Activated CD4-positive, alpha-beta T cell treated with anti-CD3 and anti-CD28 coated beads for 4 hours (primary cell): ENCODE data around the gene STRADB.
"Not testable (repeated sequence)": the region's sequence is repeated elsewhere in the genome, so short reads cannot be mapped to it uniquely, and the experiment has no call there.

Experiments
- DNase-seq, 2 donors: peaks; one replicate each; pipeline ENCODE4 v3.0.0-alpha.2; 2020

The STRADB gene

GRCh38 chr2:201470821-201471731 lies 19.5 kb downstream of the STRADB start:
- no peak for DNase-seq

GRCh38 chr2:201471732-201472393 lies 20.3 kb downstream of the STRADB start:
- DNase-seq, result no peak

GRCh38 chr2:201472411-201472810 lies 20.9 kb downstream of the STRADB start:
- no peak for DNase-seq

- no peak for DNase-seq
Observed at GRCh38 chr2:201482543-201482942, 31.0 kb downstream of the STRADB start.

GRCh38 chr2:201483342-201483741 lies 31.8 kb downstream of the STRADB start:
- no peak for DNase-seq

GRCh38 chr2:201483758-201484157 lies 32.2 kb downstream of the STRADB start:
- not testable (repeated sequence) for DNase-seq

- no peak for DNase-seq
Observed at GRCh38 chr2:201484805-201485204, 33.3 kb downstream of the STRADB start.

- DNase-seq, result no peak
Observed at GRCh38 chr2:201490291-201490690, 38.8 kb downstream of the STRADB start.

- DNase-seq, result no peak
Observed at GRCh38 chr2:201496785-201497184, 45.2 kb downstream of the STRADB start.

- no peak for DNase-seq
Observed at GRCh38 chr2:201500534-201500933, 49.0 kb downstream of the STRADB start.

GRCh38 chr2:201502713-201503112 lies 51.2 kb downstream of the STRADB start:
- DNase-seq, result no peak

GRCh38 chr2:201507725-201508124 lies 56.2 kb downstream of the STRADB start:
- peak in 1 of 2 donors; percentile 1 for DNase-seq

- DNase-seq, result no peak
Observed at GRCh38 chr2:201513271-201513670, 61.7 kb downstream of the STRADB start.

- DNase-seq, result no peak
Observed at GRCh38 chr2:201515573-201516246, 64.2 kb downstream of the STRADB start.

- no peak for DNase-seq
Observed at GRCh38 chr2:201517094-201517493, 65.6 kb downstream of the STRADB start.

GRCh38 chr2:201520201-201520600 lies 68.7 kb downstream of the STRADB start:
- no peak for DNase-seq

- DNase-seq, result no peak
Observed at GRCh38 chr2:201522965-201523364, 71.4 kb downstream of the STRADB start.

- DNase-seq, result no peak
Observed at GRCh38 chr2:201523506-201523905, 72.0 kb downstream of the STRADB start.
